ENCODE data around the gene CAPZA2.

The CAPZA2 gene

GRCh38 chr7:116862951-116863670 lies 724 bp downstream of the CAPZA2 start:
- DNase-seq (ENCODE audit: low read depth): no peak

GRCh38 chr7:116863936-116864500 lies 1.6 kb downstream of the CAPZA2 start:
- no peak for DNase-seq (ENCODE audit: low read depth)

GRCh38 chr7:116871061-116871700 lies 8.8 kb downstream of the CAPZA2 start:
- DNase-seq (ENCODE audit: low read depth): no peak

GRCh38 chr7:116872026-116872425 lies 9.6 kb downstream of the CAPZA2 start:
- DNase-seq (ENCODE audit: low read depth): no peak

- no peak for DNase-seq (ENCODE audit: low read depth)
Observed at GRCh38 chr7:116873619-116874018, 11.2 kb downstream of the CAPZA2 start.

GRCh38 chr7:116876664-116877442 lies 14.5 kb downstream of the CAPZA2 start:
- DNase-seq (ENCODE audit: low read depth): no peak

GRCh38 chr7:116877443-116878217 lies 15.2 kb downstream of the CAPZA2 start:
- no peak for DNase-seq (ENCODE audit: low read depth)

- no peak for DNase-seq (ENCODE audit: low read depth)
Observed at GRCh38 chr7:116884691-116885090, 22.3 kb downstream of the CAPZA2 start.

GRCh38 chr7:116885724-116886123 lies 23.3 kb downstream of the CAPZA2 start:
- DNase-seq (ENCODE audit: low read depth): no peak

- no peak for DNase-seq (ENCODE audit: low read depth)
Observed at GRCh38 chr7:116886543-116887156, 24.3 kb downstream of the CAPZA2 start.

GRCh38 chr7:116888895-116889294 lies 26.5 kb downstream of the CAPZA2 start:
- DNase-seq (ENCODE audit: low read depth): no peak

- no peak for DNase-seq (ENCODE audit: low read depth)
Observed at GRCh38 chr7:116895849-116896248, 33.5 kb downstream of the CAPZA2 start.

GRCh38 chr7:116897661-116898060 lies 35.3 kb downstream of the CAPZA2 start:
- no peak for DNase-seq (ENCODE audit: low read depth)

- no peak for DNase-seq (ENCODE audit: low read depth)
Observed at GRCh38 chr7:116899308-116899707, 36.9 kb downstream of the CAPZA2 start.

GRCh38 chr7:116901143-116901542 lies 38.8 kb downstream of the CAPZA2 start:
- no peak for DNase-seq (ENCODE audit: low read depth)

- no peak for DNase-seq (ENCODE audit: low read depth)
Observed at GRCh38 chr7:116902867-116903266, 40.5 kb downstream of the CAPZA2 start.

- no peak for DNase-seq (ENCODE audit: low read depth)
Observed at GRCh38 chr7:116906391-116906790, 44.0 kb downstream of the CAPZA2 start.

- DNase-seq (ENCODE audit: low read depth): no peak
Observed at GRCh38 chr7:116910383-116910782, 48.0 kb downstream of the CAPZA2 start.

- no peak for DNase-seq (ENCODE audit: low read depth)
Observed at GRCh38 chr7:116911801-116912200, 49.4 kb downstream of the CAPZA2 start.

- DNase-seq (ENCODE audit: low read depth): no peak
Observed at GRCh38 chr7:116912269-116912909, 50.0 kb downstream of the CAPZA2 start.

GRCh38 chr7:116918704-116919103 lies 56.3 kb downstream of the CAPZA2 start:
- DNase-seq (ENCODE audit: low read depth): no peak
